B cell (primary cell): Measurements from ENCODE around the gene NSG1.

Experiments
- CTCF ChIP-seq: fragments of 200-600 bp; IDR thresholded peaks from one replicate; pipeline ENCODE4 v1.8.0; 2022; ENCODE audit warnings: antibody characterized with exemption, mild to moderate bottlenecking
- EZH2 ChIP-seq: IDR thresholded peaks from 2 replicates; pipeline ENCODE4 v1.6.1; 2012; ENCODE audit warnings: borderline replicate concordance, low read depth, mild to moderate bottlenecking, moderate library complexity, low read length; ENCODE audit not compliant: insufficient read depth, poor library complexity, severe bottlenecking

GRCh38 chr4:4457803-4458553 lies 71.1 kb downstream of the NSG1 start:
- TF ChIP-seq CTCF (no peak), EZH2 (no peak)
